Muscle of arm (tissue), 12 donors: Measurements from ENCODE around the gene PNPLA4. TPM values are rescaled to one million over a fixed set of nuclear protein-coding genes. Genes with fewer than 3 reads are reported as not detected.

ENCODE experiments used
- DNase-seq: peaks from one replicate; pipeline ENCODE4 v3.0.0-alpha.2; 2013
- polyA plus RNA-seq, 12 donors: library from polyadenylated mRNA; unstranded; fragments of 120-200 nt; gene quantifications; one replicate each; pipeline ENCODE4 v1.2.1, GENCODE V29; 2013; ENCODE audit not compliant: insufficient read length in 12 of 12

The PNPLA4 gene
- polyA plus RNA-seq, 12 donors = 12.6 to 22.1 (median 15.2) TPM; not detected in 1

GRCh38 chrX:7889135-7889534, 38.1 kb downstream of the PNPLA4 start:
- no peak for DNase-seq

GRCh38 chrX:7876957-7877356, 50.3 kb downstream of the PNPLA4 start:
- no peak for DNase-seq

- no peak for DNase-seq
These were observed 55.2 kb downstream of the PNPLA4 start for GRCh38 chrX:7872042-7872441.

DNA sequence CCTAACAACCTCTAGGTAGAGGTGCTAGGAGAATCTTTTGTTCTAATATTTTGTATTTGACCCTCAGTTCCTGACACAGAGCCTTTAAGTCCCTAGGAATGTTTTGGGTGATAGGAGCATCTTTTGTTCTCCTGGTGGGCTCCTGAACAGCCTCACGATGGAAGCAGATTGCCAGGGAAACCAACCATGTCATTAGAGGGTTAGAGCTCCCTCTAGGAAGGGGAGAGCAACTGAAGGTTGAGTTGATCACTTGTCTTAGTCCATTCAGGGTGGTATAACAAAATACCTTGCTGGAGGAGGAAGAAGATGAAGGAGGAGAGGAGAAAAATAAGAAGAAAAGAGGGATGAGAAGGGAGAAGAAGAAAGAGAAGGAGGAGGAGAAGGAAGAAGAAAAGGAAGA, 75.0 kb downstream of the PNPLA4 start:
- no peak for DNase-seq

Other genes with a start within 250 kb of the PNPLA4 start
- under 1 TPM in 2 of 12 donors, not detected in 10; 0.39 to 0.45 TPM for gene VCX, start 84.2 kb downstream of the PNPLA4 start, polyA plus RNA-seq
- not detected for gene VCX2, start 243.9 kb upstream of the PNPLA4 start, polyA plus RNA-seq